ENCODE results near the gene MOB3B. TPM values are rescaled to one million over a fixed set of nuclear protein-coding genes. Genes with fewer than 3 reads are reported as not detected.

The MOB3B gene
- total and polyA plus RNA-seq, 2 of the 13 experiments (the other 11 are each of a cell fraction or from before 2014, with no cell fraction given) = 0.03 to 0.09 TPM

DNA sequence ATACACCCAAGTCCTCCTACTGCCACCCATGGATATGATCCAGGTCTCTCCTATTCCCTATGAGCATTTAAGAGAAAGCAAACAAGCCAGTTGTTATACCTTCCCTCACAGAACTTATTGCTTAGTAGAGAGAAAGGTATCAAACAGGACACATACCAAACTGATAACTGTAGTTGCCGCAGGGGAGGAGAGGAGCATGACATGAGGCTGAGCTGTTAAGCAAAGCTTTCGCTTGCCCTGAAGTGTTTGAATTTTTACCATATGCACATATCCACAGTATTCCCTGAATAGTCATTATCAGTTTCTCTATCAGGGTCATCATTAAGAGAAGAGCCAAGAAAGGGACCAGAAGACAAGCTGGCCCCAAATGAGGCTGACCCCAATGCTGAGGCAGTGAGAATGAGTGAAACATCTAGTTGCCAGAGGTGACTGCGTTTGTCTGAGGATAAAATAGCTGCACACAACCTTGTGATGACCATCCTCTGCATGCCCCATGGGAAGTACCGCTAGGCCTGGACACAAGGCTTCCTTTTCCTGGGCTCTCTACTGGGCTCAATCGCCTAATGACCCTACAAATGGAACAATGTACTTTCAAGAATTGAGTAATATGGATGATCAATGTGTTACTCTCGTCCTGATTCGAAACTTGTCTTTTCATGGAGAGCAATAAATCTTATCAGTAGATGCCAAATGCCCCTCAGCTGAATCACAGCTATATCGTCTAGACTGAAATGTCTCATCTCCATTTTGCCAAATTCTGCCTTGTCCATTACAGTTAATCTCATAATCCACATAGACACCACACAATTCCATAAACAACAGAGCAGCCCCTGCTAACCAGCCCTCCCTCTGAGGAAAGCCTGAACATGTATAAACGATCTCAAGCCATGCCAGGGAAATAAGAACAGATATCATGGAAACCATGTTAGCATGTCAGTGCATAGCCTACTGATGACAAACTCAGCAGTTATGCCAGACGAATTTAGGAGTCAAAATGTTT is 9.8 kb downstream of the MOB3B start (continued):
- TF ChIP-seq, protein P1, sequence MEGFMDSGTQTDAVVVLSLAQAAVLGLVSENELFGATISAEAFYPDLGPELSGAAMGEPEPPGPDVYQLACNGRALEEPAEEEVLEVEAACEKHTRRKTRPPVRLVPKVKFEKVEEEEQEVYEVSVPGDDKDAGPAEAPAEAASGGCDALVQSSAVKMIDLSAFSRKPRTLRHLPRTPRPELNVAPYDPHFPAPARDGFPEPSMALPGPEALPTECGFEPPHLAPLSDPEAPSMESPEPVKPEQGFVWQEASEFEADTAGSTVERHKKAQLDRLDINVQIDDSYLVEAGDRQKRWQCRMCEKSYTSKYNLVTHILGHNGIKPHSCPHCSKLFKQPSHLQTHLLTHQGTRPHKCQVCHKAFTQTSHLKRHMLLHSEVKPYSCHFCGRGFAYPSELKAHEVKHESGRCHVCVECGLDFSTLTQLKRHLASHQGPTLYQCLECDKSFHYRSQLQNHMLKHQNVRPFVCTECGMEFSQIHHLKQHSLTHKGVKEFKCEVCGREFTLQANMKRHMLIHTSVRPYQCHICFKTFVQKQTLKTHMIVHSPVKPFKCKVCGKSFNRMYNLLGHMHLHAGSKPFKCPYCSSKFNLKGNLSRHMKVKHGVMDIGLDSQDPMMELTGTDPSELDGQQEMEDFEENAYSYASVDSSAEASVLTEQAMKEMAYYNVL (CRISPR knock-in tag; IDR thresholded peaks at IDR 0.05; ENCODE audit: borderline replicate concordance) = no peak
- no peak for TF ChIP-seq KLF12 (CRISPR knock-in tag; IDR thresholded peaks at IDR 0.05; ENCODE audit: borderline replicate concordance)

DNA sequence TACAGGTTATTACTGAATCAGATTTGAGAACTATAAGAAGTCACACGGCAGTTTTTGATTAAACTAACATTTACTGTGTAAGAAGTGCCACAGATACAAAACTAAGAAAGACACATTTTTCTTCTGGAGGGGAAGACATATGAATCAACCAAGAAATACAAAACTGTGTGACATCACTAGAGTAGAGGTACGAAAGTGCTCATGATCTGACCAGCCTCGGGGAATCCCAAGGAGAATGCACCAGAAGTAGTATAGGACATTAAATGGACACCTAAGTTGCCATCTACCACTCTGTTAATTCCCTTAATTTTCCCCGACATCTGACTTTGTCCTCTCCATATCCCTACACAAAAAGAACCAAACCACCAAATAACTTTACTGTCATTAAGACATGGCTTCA is 10.8 kb downstream of the MOB3B start:
- Histone ChIP-seq H3K79me2 (ENCODE audit: insufficient read depth, low read length) (no peaks in the 10 kb centered on the region), H4K20me1 (ENCODE audit: insufficient read depth, low read length) (no peaks in the 10 kb centered on the region), H3K4me2 (ENCODE audit: low read depth, low read length) (no peak overlapping the region), H3K27me3 (ENCODE audit: control insufficient read depth in 1 of 2, insufficient read depth in 2 of 2, low read length in 2 of 2) (no peaks in the 10 kb centered on the region), H3K4me3 (replicated peaks in 1 of 3; ENCODE audit: insufficient read depth in 1 of 3, low read depth in 2 of 3, low read length in 3 of 3) (no peak overlapping the region), H3K4me1 (ENCODE audit: insufficient read depth, low read length) (no peaks in the 10 kb centered on the region), H3K36me3 (replicated peaks in 1 of 2; ENCODE audit: control insufficient read depth in 1 of 2, insufficient read depth in 2 of 2, low read length in 2 of 2) (no peaks in the 10 kb centered on the region), H3K27ac (ENCODE audit: extremely low read length, insufficient read depth, low read length) (no peak overlapping the region), H3K9ac (ENCODE audit: insufficient read depth, low read depth, low read length) (no peak overlapping the region), H3K9me3 (ENCODE audit: low read length) (no peaks in the 10 kb centered on the region), H2AFZ (ENCODE audit: low read length) (no peak overlapping the region)
- no peak for ATAC-seq
- BruUV-seq (replicated peaks) = no TSS peak
- no peak for DNase-seq (ENCODE audit: low spot score)
- ChIA-PET POLR2A (no interaction called here), CTCF (ENCODE audit: low intra/inter-chr PET ratio, low total read pairs) (no interaction called here)
- 8% methylated on average over 4 of the region's 4 CpGs for WGBS (ENCODE audit: low lambda C conversion rate)
- in situ Hi-C loops (cut with HindIII; ENCODE audit: extremely low pct_ligation_motif_present, low pct_unique_long_range_greater_than_20kb) = no loop called here
- no peak for FAIRE-seq
- intact Hi-C loops (cut with micrococcal nuclease; ENCODE audit: unreplicated experiment) = no loop called here
- TF ChIP-seq GABPA (IDR thresholded peaks at IDR 0.05; ENCODE audit: low read depth, low read length) (no peak), GABPA (CRISPR knock-in tag; IDR thresholded peaks at IDR 0.05; ENCODE audit: low read depth) (no peak), CHCHD3 (CRISPR knock-in tag; IDR thresholded peaks at IDR 0.05) (no peak), SYNCRIP (IDR thresholded peaks at IDR 0.05; ENCODE audit: insufficient read depth, low read depth, low read length) (no peak), POLR2A (IDR thresholded peaks at IDR 0.05; ENCODE audit: insufficient read depth in 1 of 2, low read depth in 2 of 2, low read length in 2 of 2) (no peak), RBM22 (optimal IDR thresholded peaks at IDR 0.05; ENCODE audit: low read length) (no peak)
- TF ChIP-seq, protein P2, sequence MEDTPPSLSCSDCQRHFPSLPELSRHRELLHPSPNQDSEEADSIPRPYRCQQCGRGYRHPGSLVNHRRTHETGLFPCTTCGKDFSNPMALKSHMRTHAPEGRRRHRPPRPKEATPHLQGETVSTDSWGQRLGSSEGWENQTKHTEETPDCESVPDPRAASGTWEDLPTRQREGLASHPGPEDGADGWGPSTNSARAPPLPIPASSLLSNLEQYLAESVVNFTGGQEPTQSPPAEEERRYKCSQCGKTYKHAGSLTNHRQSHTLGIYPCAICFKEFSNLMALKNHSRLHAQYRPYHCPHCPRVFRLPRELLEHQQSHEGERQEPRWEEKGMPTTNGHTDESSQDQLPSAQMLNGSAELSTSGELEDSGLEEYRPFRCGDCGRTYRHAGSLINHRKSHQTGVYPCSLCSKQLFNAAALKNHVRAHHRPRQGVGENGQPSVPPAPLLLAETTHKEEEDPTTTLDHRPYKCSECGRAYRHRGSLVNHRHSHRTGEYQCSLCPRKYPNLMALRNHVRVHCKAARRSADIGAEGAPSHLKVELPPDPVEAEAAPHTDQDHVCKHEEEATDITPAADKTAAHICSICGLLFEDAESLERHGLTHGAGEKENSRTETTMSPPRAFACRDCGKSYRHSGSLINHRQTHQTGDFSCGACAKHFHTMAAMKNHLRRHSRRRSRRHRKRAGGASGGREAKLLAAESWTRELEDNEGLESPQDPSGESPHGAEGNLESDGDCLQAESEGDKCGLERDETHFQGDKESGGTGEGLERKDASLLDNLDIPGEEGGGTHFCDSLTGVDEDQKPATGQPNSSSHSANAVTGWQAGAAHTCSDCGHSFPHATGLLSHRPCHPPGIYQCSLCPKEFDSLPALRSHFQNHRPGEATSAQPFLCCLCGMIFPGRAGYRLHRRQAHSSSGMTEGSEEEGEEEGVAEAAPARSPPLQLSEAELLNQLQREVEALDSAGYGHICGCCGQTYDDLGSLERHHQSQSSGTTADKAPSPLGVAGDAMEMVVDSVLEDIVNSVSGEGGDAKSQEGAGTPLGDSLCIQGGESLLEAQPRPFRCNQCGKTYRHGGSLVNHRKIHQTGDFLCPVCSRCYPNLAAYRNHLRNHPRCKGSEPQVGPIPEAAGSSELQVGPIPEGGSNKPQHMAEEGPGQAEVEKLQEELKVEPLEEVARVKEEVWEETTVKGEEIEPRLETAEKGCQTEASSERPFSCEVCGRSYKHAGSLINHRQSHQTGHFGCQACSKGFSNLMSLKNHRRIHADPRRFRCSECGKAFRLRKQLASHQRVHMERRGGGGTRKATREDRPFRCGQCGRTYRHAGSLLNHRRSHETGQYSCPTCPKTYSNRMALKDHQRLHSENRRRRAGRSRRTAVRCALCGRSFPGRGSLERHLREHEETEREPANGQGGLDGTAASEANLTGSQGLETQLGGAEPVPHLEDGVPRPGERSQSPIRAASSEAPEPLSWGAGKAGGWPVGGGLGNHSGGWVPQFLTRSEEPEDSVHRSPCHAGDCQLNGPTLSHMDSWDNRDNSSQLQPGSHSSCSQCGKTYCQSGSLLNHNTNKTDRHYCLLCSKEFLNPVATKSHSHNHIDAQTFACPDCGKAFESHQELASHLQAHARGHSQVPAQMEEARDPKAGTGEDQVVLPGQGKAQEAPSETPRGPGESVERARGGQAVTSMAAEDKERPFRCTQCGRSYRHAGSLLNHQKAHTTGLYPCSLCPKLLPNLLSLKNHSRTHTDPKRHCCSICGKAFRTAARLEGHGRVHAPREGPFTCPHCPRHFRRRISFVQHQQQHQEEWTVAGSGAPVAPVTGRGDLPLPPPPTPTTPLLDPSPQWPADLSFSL (CRISPR knock-in tag; IDR thresholded peaks at IDR 0.05) = no peak
- TF ChIP-seq, protein P3, sequence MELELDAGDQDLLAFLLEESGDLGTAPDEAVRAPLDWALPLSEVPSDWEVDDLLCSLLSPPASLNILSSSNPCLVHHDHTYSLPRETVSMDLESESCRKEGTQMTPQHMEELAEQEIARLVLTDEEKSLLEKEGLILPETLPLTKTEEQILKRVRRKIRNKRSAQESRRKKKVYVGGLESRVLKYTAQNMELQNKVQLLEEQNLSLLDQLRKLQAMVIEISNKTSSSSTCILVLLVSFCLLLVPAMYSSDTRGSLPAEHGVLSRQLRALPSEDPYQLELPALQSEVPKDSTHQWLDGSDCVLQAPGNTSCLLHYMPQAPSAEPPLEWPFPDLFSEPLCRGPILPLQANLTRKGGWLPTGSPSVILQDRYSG (CRISPR knock-in tag; IDR thresholded peaks at IDR 0.05) = no peak
- TF ChIP-seq, protein P4, sequence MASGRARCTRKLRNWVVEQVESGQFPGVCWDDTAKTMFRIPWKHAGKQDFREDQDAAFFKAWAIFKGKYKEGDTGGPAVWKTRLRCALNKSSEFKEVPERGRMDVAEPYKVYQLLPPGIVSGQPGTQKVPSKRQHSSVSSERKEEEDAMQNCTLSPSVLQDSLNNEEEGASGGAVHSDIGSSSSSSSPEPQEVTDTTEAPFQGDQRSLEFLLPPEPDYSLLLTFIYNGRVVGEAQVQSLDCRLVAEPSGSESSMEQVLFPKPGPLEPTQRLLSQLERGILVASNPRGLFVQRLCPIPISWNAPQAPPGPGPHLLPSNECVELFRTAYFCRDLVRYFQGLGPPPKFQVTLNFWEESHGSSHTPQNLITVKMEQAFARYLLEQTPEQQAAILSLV (CRISPR knock-in tag; IDR thresholded peaks at IDR 0.05; ENCODE audit: borderline replicate concordance) = no peak

Data from HepG2 (cell line).